OCI-LY3 (cell line): Measurements from ENCODE around the gene FNIP2.

Source experiments
- EZH2phosphoT487 ChIP-seq: fragments of 200-600 bp; shearing (Covaris generic); IDR thresholded peaks from 2 replicates; pipeline ENCODE4 v1.6.1; 2018; ENCODE audit warnings: antibody characterized with exemption, mixed run types, low read depth
- TF ChIP-seq, protein P1 (sequence below): fragments of 200-600, 300-600 bp; sonication (generic); IDR thresholded peaks from 2 replicates; pipeline ENCODE4 v1.5.1; 2014; ENCODE audit warnings: antibody characterized with exemption, low read length, low read depth

DNA sequence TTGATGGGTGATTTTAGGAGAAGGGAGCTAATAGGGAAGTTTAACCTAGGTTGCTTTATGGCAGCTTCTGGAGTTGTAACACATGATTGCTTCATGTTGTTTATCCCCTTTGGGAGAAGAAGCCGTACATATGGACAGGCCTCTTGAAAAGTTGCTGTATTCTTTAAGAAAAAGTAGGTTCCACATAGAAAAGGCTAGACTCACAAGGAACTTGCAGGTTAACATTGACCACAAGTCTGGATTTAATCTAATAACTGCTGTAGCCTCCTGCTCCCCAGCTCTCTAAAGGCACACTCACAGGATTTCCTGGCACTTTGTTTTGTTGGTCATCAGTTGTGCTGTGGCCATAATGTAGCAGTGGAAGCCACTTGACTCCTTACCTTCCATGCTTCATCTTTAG is 19.7 kb downstream of the FNIP2 start:
- TF ChIP-seq, protein P1, sequence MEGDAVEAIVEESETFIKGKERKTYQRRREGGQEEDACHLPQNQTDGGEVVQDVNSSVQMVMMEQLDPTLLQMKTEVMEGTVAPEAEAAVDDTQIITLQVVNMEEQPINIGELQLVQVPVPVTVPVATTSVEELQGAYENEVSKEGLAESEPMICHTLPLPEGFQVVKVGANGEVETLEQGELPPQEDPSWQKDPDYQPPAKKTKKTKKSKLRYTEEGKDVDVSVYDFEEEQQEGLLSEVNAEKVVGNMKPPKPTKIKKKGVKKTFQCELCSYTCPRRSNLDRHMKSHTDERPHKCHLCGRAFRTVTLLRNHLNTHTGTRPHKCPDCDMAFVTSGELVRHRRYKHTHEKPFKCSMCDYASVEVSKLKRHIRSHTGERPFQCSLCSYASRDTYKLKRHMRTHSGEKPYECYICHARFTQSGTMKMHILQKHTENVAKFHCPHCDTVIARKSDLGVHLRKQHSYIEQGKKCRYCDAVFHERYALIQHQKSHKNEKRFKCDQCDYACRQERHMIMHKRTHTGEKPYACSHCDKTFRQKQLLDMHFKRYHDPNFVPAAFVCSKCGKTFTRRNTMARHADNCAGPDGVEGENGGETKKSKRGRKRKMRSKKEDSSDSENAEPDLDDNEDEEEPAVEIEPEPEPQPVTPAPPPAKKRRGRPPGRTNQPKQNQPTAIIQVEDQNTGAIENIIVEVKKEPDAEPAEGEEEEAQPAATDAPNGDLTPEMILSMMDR = no peak
- no peak for TF ChIP-seq EZH2phosphoT487
